ENCODE data around the gene ANKRD29. TPM values are rescaled to one million over a fixed set of nuclear protein-coding genes. Genes with fewer than 3 reads are reported as not detected.
A peak's percentile ranks its signal among the peaks of the same experiment; 100 is the strongest.

ANKRD29 gene
- total RNA-seq, 1 donor: 0.43 TPM

DNA sequence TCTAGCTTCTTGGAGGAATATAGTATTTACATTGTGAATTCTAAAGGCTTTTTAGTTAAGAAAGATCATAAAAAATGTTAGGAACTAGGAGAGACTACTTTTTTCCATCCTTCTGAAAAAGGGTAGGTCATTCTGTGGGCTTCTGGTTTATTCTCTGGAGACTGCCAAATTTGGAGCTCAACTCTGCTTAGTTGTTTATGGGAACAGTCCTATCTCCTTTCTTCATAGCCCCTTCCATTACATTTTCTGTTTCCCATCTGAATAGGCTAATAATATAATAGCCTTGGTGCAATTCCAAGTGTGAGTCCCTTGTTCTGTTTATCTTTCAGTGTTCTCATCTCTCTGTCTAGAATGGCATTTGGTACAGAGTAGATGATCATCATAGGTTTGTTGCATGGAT, 42.1 kb upstream of the ANKRD29 start:
- DNase-seq (ENCODE audit: low read depth): peak; percentile 24

DNA sequence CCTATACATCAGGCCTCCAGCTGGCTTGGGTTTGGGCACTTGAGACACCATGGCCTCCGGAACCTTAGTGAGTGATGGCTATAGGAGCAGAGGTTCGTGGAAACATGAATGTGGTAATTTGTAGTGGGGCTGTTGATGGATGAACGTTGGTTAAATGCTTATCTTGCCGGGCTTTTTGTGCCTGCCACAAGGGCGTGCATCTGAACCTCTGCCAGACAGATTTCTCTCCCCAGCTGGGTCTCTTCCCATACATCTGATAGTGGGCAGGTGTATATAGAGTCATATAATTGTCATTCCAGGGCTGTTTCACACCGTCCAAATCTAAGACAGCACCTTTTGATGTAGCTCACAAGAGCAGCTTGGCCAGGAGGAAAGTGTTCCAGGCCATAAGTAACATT, 41.3 kb upstream of the ANKRD29 start:
- no peak overlapping the region for H3K4me3 ChIP-seq (ENCODE audit: low read depth, low read length)
- TF ChIP-seq, protein P1, sequence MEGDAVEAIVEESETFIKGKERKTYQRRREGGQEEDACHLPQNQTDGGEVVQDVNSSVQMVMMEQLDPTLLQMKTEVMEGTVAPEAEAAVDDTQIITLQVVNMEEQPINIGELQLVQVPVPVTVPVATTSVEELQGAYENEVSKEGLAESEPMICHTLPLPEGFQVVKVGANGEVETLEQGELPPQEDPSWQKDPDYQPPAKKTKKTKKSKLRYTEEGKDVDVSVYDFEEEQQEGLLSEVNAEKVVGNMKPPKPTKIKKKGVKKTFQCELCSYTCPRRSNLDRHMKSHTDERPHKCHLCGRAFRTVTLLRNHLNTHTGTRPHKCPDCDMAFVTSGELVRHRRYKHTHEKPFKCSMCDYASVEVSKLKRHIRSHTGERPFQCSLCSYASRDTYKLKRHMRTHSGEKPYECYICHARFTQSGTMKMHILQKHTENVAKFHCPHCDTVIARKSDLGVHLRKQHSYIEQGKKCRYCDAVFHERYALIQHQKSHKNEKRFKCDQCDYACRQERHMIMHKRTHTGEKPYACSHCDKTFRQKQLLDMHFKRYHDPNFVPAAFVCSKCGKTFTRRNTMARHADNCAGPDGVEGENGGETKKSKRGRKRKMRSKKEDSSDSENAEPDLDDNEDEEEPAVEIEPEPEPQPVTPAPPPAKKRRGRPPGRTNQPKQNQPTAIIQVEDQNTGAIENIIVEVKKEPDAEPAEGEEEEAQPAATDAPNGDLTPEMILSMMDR (IDR thresholded peaks at IDR 0.05; ENCODE audit: insufficient read depth, low read depth, low read length): no peak
- DNase-seq (ENCODE audit: low read depth): no peak

More for the DNA sequence above, 42.1 kb upstream of the ANKRD29 start:
- TF ChIP-seq, protein P1 (IDR thresholded peaks at IDR 0.05; ENCODE audit: insufficient read depth, low read depth, low read length): no peak
- no peak overlapping the region for H3K4me3 ChIP-seq (ENCODE audit: low read depth, low read length)

DNA sequence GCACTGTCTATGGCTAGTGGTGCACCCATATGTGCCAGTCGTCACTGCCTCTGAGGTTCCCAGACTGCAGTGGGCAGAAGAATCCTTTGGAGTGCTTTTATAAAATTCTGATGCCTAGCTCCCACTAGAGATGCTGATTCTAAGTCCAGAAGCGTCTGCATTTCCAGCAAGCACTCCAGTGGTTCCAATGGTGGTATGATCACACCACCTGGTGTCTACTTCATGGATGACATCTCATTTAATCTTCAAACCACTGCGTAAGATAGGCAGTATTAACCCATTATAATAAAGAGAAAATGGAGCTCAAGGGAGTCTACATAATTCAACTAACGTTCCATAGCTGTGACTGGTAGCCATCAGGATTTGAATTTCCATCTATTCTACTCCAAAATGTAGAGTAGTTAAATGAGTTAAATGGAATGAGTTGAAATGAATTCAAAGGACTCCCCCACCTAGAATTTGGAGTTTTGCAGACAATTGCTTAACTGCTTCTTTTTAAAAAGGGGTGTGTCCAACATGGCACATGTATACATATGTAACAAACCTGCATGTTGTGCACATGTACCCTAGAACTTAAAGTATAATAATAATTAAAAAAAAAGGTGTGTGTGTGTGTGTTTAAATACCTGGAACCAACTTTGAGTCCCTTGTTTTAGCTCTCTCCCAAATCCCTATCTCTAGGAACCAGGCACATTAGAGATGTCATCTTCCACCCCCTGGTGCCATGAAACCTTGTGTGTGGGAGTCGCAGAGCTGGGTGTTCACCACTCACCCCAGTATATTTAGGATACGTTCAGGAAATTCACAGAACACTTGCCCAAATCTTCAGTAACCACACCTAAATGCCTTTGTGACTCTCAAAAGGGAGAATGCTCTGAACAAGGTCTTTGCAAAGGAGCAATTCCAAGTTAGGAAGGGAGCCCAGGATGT, 40.6 kb upstream of the ANKRD29 start:
- no peak overlapping the region for H3K4me3 ChIP-seq (ENCODE audit: low read depth, low read length)
- DNase-seq (ENCODE audit: low read depth): peak; percentile 78
- TF ChIP-seq, protein P1 (IDR thresholded peaks at IDR 0.05; ENCODE audit: insufficient read depth, low read depth, low read length): peak; percentile 66

DNA sequence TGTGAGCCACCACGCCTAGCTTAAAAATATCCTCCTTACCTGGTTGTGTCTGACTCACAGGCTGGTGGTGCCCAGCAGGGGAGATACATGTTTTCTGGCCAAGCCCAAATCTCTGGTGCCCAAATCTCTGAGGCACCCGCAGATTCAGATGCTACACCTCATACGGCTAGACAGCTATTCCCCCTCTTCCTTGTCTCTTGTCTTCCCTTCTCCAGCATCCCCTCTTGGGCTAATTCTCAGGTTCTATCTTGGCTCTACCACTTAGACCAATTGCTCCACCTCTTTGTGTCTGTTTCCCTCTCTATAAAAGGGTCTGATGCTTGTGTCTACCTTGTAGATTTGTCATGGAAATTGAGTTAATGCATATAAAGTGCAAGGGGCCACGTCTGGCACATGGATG, 39.9 kb upstream of the ANKRD29 start:
- no peak overlapping the region for H3K4me3 ChIP-seq (ENCODE audit: low read depth, low read length)
- DNase-seq (ENCODE audit: low read depth): no peak
- TF ChIP-seq, protein P1 (IDR thresholded peaks at IDR 0.05; ENCODE audit: insufficient read depth, low read depth, low read length): no peak

DNA sequence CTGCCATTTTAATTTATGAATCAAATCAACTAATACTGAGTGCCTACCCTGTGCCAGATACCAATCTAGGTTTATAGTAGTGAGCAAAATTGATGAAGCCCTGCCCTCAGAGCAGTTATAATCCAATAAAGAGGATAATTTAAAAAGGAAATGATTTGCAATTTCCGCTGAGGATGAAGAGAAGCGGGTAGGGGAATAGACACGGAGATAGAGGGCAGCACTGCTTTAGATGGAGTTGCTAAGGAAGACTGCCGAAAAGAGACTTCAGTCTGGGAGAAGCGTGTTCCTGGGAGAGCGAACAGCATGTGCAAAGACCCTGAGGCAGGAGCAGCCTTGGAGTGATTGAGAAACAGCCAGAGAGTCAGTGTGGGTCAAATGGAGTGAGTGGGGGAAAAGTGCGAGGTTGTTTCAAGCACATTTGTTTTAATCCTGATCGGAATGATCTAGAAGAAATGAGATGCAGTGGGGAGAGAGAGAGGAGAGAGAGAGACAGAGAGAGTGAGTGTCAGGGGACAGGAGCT, 38.9 kb upstream of the ANKRD29 start:
- DNase-seq (ENCODE audit: low read depth): no peak
- TF ChIP-seq, protein P1 (IDR thresholded peaks at IDR 0.05; ENCODE audit: insufficient read depth, low read depth, low read length): no peak
- no peak overlapping the region for H3K4me3 ChIP-seq (ENCODE audit: low read depth, low read length)

DNA sequence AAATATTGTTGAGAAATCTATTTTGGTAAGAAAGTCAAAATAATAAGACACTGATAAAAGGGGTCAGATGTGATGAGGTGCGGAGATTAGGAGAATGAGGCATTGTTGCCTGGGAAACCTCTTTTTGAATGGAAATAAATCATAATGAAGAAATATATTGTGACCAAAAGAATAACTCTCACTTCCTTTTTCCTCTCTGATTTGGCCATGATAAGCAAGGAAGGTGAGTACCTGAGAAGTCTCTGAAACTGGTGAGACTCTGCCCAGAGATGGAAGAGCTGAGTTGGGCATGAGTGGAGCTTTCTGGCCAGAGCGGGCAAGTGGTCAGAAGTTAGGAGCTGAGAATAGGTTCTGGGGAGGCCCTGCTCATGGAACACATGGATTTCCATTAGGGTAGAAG, 38.3 kb upstream of the ANKRD29 start:
- no peak for DNase-seq (ENCODE audit: low read depth)
- TF ChIP-seq, protein P1 (IDR thresholded peaks at IDR 0.05; ENCODE audit: insufficient read depth, low read depth, low read length): no peak
- no peak overlapping the region for H3K4me3 ChIP-seq (ENCODE audit: low read depth, low read length)

Data from fibroblast of villous mesenchyme (primary cell).